ENCODE measurements around the gene FYN.
"Not testable (repeated sequence)": the region's sequence is repeated elsewhere in the genome, so short reads cannot be mapped to it uniquely, and the experiment has no call there.

FYN gene

GRCh38 chr6:111681860-111682259 is 191.4 kb downstream of the FYN start:
- TF ChIP-seq POLR2A (IDR thresholded peaks at IDR 0.05; ENCODE audit: low read depth, low read length): no peak
- DNase-seq (ENCODE audit: insufficient read length, low spot score): no peak
- FAIRE-seq: no peak

- not testable (repeated sequence) for DNase-seq (ENCODE audit: insufficient read length, low spot score); FAIRE-seq
These were observed 192.2 kb downstream of the FYN start for GRCh38 chr6:111680811-111681609.

- no peak for TF ChIP-seq POLR2A (IDR thresholded peaks at IDR 0.05; ENCODE audit: low read depth, low read length)
- DNase-seq (ENCODE audit: insufficient read length, low spot score): no peak
- FAIRE-seq: no peak
These were observed 193.1 kb downstream of the FYN start for GRCh38 chr6:111680015-111680712.

GRCh38 chr6:111679126-111679858 is 194.0 kb downstream of the FYN start:
- FAIRE-seq (no peak), DNase-seq (ENCODE audit: insufficient read length, low spot score) (no peak)
- TF ChIP-seq POLR2A (IDR thresholded peaks at IDR 0.05; ENCODE audit: low read depth, low read length): no peak

- DNase-seq (ENCODE audit: insufficient read length, low spot score): no peak
- TF ChIP-seq POLR2A (IDR thresholded peaks at IDR 0.05; ENCODE audit: low read depth, low read length): no peak
- no peak for FAIRE-seq
These were observed 195.8 kb downstream of the FYN start for GRCh38 chr6:111677249-111677990.

GRCh38 chr6:111676383-111676782 is 196.9 kb downstream of the FYN start:
- FAIRE-seq: no peak
- TF ChIP-seq POLR2A (IDR thresholded peaks at IDR 0.05; ENCODE audit: low read depth, low read length): no peak
- DNase-seq (ENCODE audit: insufficient read length, low spot score): no peak

- FAIRE-seq (no peak), DNase-seq (ENCODE audit: insufficient read length, low spot score) (no peak)
- no peak for TF ChIP-seq POLR2A (IDR thresholded peaks at IDR 0.05; ENCODE audit: low read depth, low read length)
These were observed 198.4 kb downstream of the FYN start for GRCh38 chr6:111674883-111675282.

GRCh38 chr6:111674413-111674812 is 198.8 kb downstream of the FYN start:
- DNase-seq (ENCODE audit: insufficient read length, low spot score) (no peak), FAIRE-seq (no peak)
- no peak for TF ChIP-seq POLR2A (IDR thresholded peaks at IDR 0.05; ENCODE audit: low read depth, low read length)

GRCh38 chr6:111673937-111674336 is 199.3 kb downstream of the FYN start:
- DNase-seq (ENCODE audit: insufficient read length, low spot score) (no peak), FAIRE-seq (no peak)
- no peak for TF ChIP-seq POLR2A (IDR thresholded peaks at IDR 0.05; ENCODE audit: low read depth, low read length)

- FAIRE-seq: no peak
- no peak for TF ChIP-seq POLR2A (IDR thresholded peaks at IDR 0.05; ENCODE audit: low read depth, low read length)
- no peak for DNase-seq (ENCODE audit: insufficient read length, low spot score)
These were observed 199.7 kb downstream of the FYN start for GRCh38 chr6:111673532-111673931.

- no peak for TF ChIP-seq POLR2A (IDR thresholded peaks at IDR 0.05; ENCODE audit: low read depth, low read length)
- DNase-seq (ENCODE audit: insufficient read length, low spot score) (no peak), FAIRE-seq (no peak)
These were observed 200.3 kb downstream of the FYN start for GRCh38 chr6:111672761-111673450.

- DNase-seq (ENCODE audit: insufficient read length, low spot score): no peak
- no peak for TF ChIP-seq POLR2A (IDR thresholded peaks at IDR 0.05; ENCODE audit: low read depth, low read length)
- no peak for FAIRE-seq
These were observed 203.9 kb downstream of the FYN start for GRCh38 chr6:111669326-111669725.

GRCh38 chr6:111668410-111668809 is 204.8 kb downstream of the FYN start:
- no peak for DNase-seq (ENCODE audit: insufficient read length, low spot score)
- no peak for TF ChIP-seq POLR2A (IDR thresholded peaks at IDR 0.05; ENCODE audit: low read depth, low read length)
- no peak for FAIRE-seq
